ENCODE results near the gene ENTPD2.

Gene ENTPD2

GRCh38 chr9:137053944-137054931 is at the start of gene ENTPD2:
ENTPD2 (minus strand) TSS chr9:137054061; CDS start chr9:137053997, 64 bp downstream.
- DNase-seq, result peak; percentile 47

GRCh38 chr9:137103206-137103999 is 49.5 kb upstream of the ENTPD2 start:
- no peak for DNase-seq

GRCh38 chr9:137099231-137099630 is 45.4 kb upstream of the ENTPD2 start:
- DNase-seq, result no peak

GRCh38 chr9:137097761-137098462 is 44.1 kb upstream of the ENTPD2 start:
- no peak for DNase-seq

GRCh38 chr9:137096785-137097546 is 43.1 kb upstream of the ENTPD2 start:
- DNase-seq, result no peak

GRCh38 chr9:137095664-137096517 is 42.0 kb upstream of the ENTPD2 start:
- peak; percentile 46 for DNase-seq

GRCh38 chr9:137089232-137089947 is 35.5 kb upstream of the ENTPD2 start:
- DNase-seq, result no peak

GRCh38 chr9:137088121-137088520 is 34.3 kb upstream of the ENTPD2 start:
- DNase-seq, result no peak

GRCh38 chr9:137087409-137087925 is 33.6 kb upstream of the ENTPD2 start:
- no peak for DNase-seq

GRCh38 chr9:137086531-137087408 is 32.9 kb upstream of the ENTPD2 start, which contains the start of gene MAN1B1:
MAN1B1 (plus strand) TSS chr9:137086985; CDS start chr9:137087000, 15 bp downstream.
- peak; percentile 99 for DNase-seq

GRCh38 chr9:137085920-137086530 is 32.2 kb upstream of the ENTPD2 start:
- no peak for DNase-seq

GRCh38 chr9:137084526-137084925 is 30.7 kb upstream of the ENTPD2 start:
- DNase-seq, result no peak

- no peak for DNase-seq
Measured at GRCh38 chr9:137083394-137084004, 29.6 kb upstream of the ENTPD2 start.

GRCh38 chr9:137082925-137083290 is 29.0 kb upstream of the ENTPD2 start:
- no peak for DNase-seq

- DNase-seq, result no peak
Measured at GRCh38 chr9:137082222-137082924, 28.5 kb upstream of the ENTPD2 start.

GRCh38 chr9:137080260-137081122 is 26.6 kb upstream of the ENTPD2 start:
- no peak for DNase-seq

GRCh38 chr9:137079401-137079787 is 25.5 kb upstream of the ENTPD2 start:
- DNase-seq, result no peak

All from COR-L47 (cell line).